Measurements from ENCODE around the gene XKR7.

XKR7 gene

GRCh38 chr20:32007787-32008616 lies 40.1 kb downstream of the XKR7 start:
- peak; percentile 20; the same call in 1 of the 3 replicates for ATAC-seq

GRCh38 chr20:32009564-32009963 lies 41.6 kb downstream of the XKR7 start:
- no peak for TF ChIP-seq CSRNP3 (CRISPR knock-in tag; IDR thresholded peaks at IDR 0.05)
- no peak for ATAC-seq

More at GRCh38 chr20:32007787-32008616, 40.1 kb downstream of the XKR7 start:
- TF ChIP-seq ZNF70 (CRISPR knock-in tag; IDR thresholded peaks at IDR 0.05) (no peak), ZFP30 (CRISPR knock-in tag; IDR thresholded peaks at IDR 0.05) (no peak), ISL1 (CRISPR knock-in tag; IDR thresholded peaks at IDR 0.05) (no peak), RARB (CRISPR knock-in tag; IDR thresholded peaks at IDR 0.05) (no peak), TCF4 (CRISPR knock-in tag; IDR thresholded peaks at IDR 0.05; ENCODE audit: borderline replicate concordance) (no peak), CSDC2 (CRISPR knock-in tag; IDR thresholded peaks at IDR 0.05) (no peak), ZNF8 (CRISPR knock-in tag; IDR thresholded peaks at IDR 0.05) (no peak), ESRRG (CRISPR knock-in tag; IDR thresholded peaks at IDR 0.05) (no peak), ZFP3 (CRISPR knock-in tag; IDR thresholded peaks at IDR 0.05) (no peak), GLIS3 (CRISPR knock-in tag; IDR thresholded peaks at IDR 0.05) (no peak), SNAI2 (CRISPR knock-in tag; IDR thresholded peaks at IDR 0.05) (no peak), ZNF565 (CRISPR knock-in tag; conservative IDR thresholded peaks at IDR 0.05; ENCODE audit: low read depth) (no peak), TSHZ2 (CRISPR knock-in tag; IDR thresholded peaks at IDR 0.05) (no peak), OSR1 (CRISPR knock-in tag; IDR thresholded peaks at IDR 0.05) (no peak)

- TF ChIP-seq ZNF8 (CRISPR knock-in tag; IDR thresholded peaks at IDR 0.05): no peak
- TF ChIP-seq TSHZ2 (CRISPR knock-in tag; IDR thresholded peaks at IDR 0.05): no peak
- no peak for TF ChIP-seq ISL1 (CRISPR knock-in tag; IDR thresholded peaks at IDR 0.05)
- no peak for TF ChIP-seq CREB5 (CRISPR knock-in tag; IDR thresholded peaks at IDR 0.05; ENCODE audit: low read depth)
- no peak for TF ChIP-seq OSR1 (CRISPR knock-in tag; IDR thresholded peaks at IDR 0.05)
- ATAC-seq: no peak
These were observed 42.1 kb downstream of the XKR7 start, which contains the start of gene CCM2L for GRCh38 chr20:32010101-32010500. Gene CCM2L, plus strand, starts transcription at chr20:32010438. Its CDS starts 17 bp downstream, at chr20:32010455.

GRCh38 chr20:32010666-32011065 lies 42.7 kb downstream of the XKR7 start:
- no peak for ATAC-seq
- TF ChIP-seq CSRNP3 (CRISPR knock-in tag; IDR thresholded peaks at IDR 0.05) (no peak), POU6F1 (CRISPR knock-in tag; IDR thresholded peaks at IDR 0.05; ENCODE audit: borderline replicate concordance, low read depth) (no peak), GLIS3 (CRISPR knock-in tag; IDR thresholded peaks at IDR 0.05) (no peak), SNAI2 (CRISPR knock-in tag; IDR thresholded peaks at IDR 0.05) (no peak), TCF4 (CRISPR knock-in tag; IDR thresholded peaks at IDR 0.05; ENCODE audit: borderline replicate concordance) (no peak), OSR1 (CRISPR knock-in tag; IDR thresholded peaks at IDR 0.05) (no peak), CSDC2 (CRISPR knock-in tag; IDR thresholded peaks at IDR 0.05) (no peak), ZNF565 (CRISPR knock-in tag; conservative IDR thresholded peaks at IDR 0.05; ENCODE audit: low read depth) (no peak), PPARA (CRISPR knock-in tag; IDR thresholded peaks at IDR 0.05; ENCODE audit: borderline replicate concordance) (no peak), ESRRG (CRISPR knock-in tag; IDR thresholded peaks at IDR 0.05) (no peak), RARB (CRISPR knock-in tag; IDR thresholded peaks at IDR 0.05) (no peak), CREB5 (CRISPR knock-in tag; IDR thresholded peaks at IDR 0.05; ENCODE audit: low read depth) (no peak)
